HepG2 (cell line): Measurements from ENCODE around the gene FBN3. TPM values are rescaled to one million over a fixed set of nuclear protein-coding genes. Genes with fewer than 3 reads are reported as not detected.

Experiments
- ATAC-seq: fragments of 200-7000 bp; cut with Tn5 transposase; 3 replicates; pipeline ENCODE4 v1.9.1; 2020; ENCODE audit warnings: mild to moderate bottlenecking, moderate library complexity
- BruUV-seq: library from RNA; stranded (reverse); fragments of 400-500 nt; replicated peaks from 2 replicates; lab custom pipeline; 2021; lab: Mats Ljungman, UMichigan
- CTCF ChIA-PET: fragments of 300-600 bp; formaldehyde crosslinking; extraction: SDS; loops from one replicate; lab custom pipeline; 2021; ENCODE audit warnings: low total read pairs, inconsistent platforms, low intra/inter-chr PET ratio; lab: Yijun Ruan, JAX
- POLR2A ChIA-PET: fragments of 350-600 bp; sonication (Branson Sonifier 250); formaldehyde crosslinking; loops from one replicate; lab custom pipeline; 2020; ENCODE audit warnings: antibody characterized with exemption, inconsistent platforms; lab: Yijun Ruan, JAX
- DNase-seq: peaks from one replicate; pipeline ENCODE4 v3.0.0-alpha.2; 2015; ENCODE audit warnings: low spot score
- FAIRE-seq: peaks from 3 replicates; lab custom pipeline; 2011; peaks lifted over from hg19 to GRCh38; lab: Jason Lieb, UNC
- H2AFZ ChIP-seq: one replicate; pipeline ENCODE4 v1.6.1; 2011; ENCODE audit warnings: low read length, inconsistent platforms
- H3K27ac ChIP-seq: fragments of 300-600 bp; 3 replicates; pipeline ENCODE4 v1.8.0; 2011; ENCODE audit warnings: mixed run types, mild to moderate bottlenecking, mixed read lengths, low read length, inconsistent platforms; ENCODE audit not compliant: insufficient read depth; ENCODE audit errors: extremely low read length
- H3K27me3 ChIP-seq, 2 experiments: fragments of 200-600 bp in 1 of 2; 2 replicates in 1 of 2; 3 replicates in 1 of 2; pipeline versions ENCODE4 v1.6.0 to v1.8.0; 2011; ENCODE audit warnings: low read length in 2 of 2, mild to moderate bottlenecking in 2 of 2, moderate library complexity in 2 of 2, inconsistent platforms in 1 of 2; ENCODE audit not compliant: insufficient read depth in 2 of 2, control insufficient read depth in 1 of 2
- H3K36me3 ChIP-seq, 2 experiments: fragments of 200-600 bp in 1 of 2; replicated peaks in 1 of 2; 2 replicates in 1 of 2; 3 replicates in 1 of 2; pipeline versions ENCODE4 v1.5.1 to v1.8.0; 2011; ENCODE audit warnings: low read length in 2 of 2, inconsistent platforms in 1 of 2; ENCODE audit not compliant: insufficient read depth in 2 of 2, control insufficient read depth in 1 of 2
- H3K4me1 ChIP-seq: 2 replicates; pipeline ENCODE4 v1.5.1; 2012; ENCODE audit warnings: low read length, inconsistent platforms; ENCODE audit not compliant: insufficient read depth
- H3K4me2 ChIP-seq: 2 replicates; pipeline ENCODE4 v1.6.0; 2011; ENCODE audit warnings: low read depth, low read length, inconsistent platforms
- H3K4me3 ChIP-seq, 3 experiments: fragments of 200-600 bp in 1 of 3; sonication (generic), shearing (Covaris generic) in 1 of 3; replicated peaks in 1 of 3; 2 replicates each; pipeline ENCODE4 v1.5.1; 2011 to 2016; ENCODE audit warnings: low read length in 3 of 3, inconsistent platforms in 2 of 3, low read depth in 2 of 3, mild to moderate bottlenecking in 2 of 3, control low read depth in 1 of 3, mixed read lengths in 1 of 3; ENCODE audit not compliant: insufficient read depth in 1 of 3
- H3K79me2 ChIP-seq: one replicate; pipeline ENCODE4 v1.6.1; 2011; ENCODE audit warnings: low read length, inconsistent platforms; ENCODE audit not compliant: insufficient read depth
- H3K9ac ChIP-seq: 2 replicates; pipeline ENCODE4 v1.6.0; 2011; ENCODE audit warnings: mild to moderate bottlenecking, low read depth, low read length, inconsistent platforms; ENCODE audit not compliant: insufficient read depth
- H3K9me3 ChIP-seq: 2 replicates; pipeline ENCODE4 v1.5.1; 2012; ENCODE audit warnings: mild to moderate bottlenecking, low read length
- H4K20me1 ChIP-seq: 2 replicates; pipeline ENCODE4 v1.6.0; 2011; ENCODE audit warnings: inconsistent platforms, mild to moderate bottlenecking, low read length, moderate library complexity; ENCODE audit not compliant: insufficient read depth
- ARID2 ChIP-seq: sonication (generic); formaldehyde crosslinking; IDR thresholded peaks from 2 replicates; pipeline ENCODE4 v1.8.1; 2022; ENCODE audit warnings: mild to moderate bottlenecking, missing genetic modification reagents, borderline replicate concordance
- ARNTL ChIP-seq: sonication (generic); formaldehyde crosslinking; IDR thresholded peaks from 2 replicates; pipeline ENCODE4 v1.4.0; 2020; ENCODE audit warnings: mild to moderate bottlenecking, missing genetic modification reagents
- CSRNP2 ChIP-seq: sonication (generic); formaldehyde crosslinking; conservative IDR thresholded peaks from 2 replicates; pipeline ENCODE4 v1.8.0; 2022; ENCODE audit warnings: low read depth, missing genetic modification reagents
- IKZF1 ChIP-seq: fragments of 450-650 bp; IDR thresholded peaks from 2 replicates; pipeline ENCODE4 v1.7.1; 2016
- NFYC ChIP-seq: IDR thresholded peaks from 2 replicates; pipeline ENCODE4 v1.6.1; 2016; ENCODE audit warnings: missing genetic modification reagents, missing compliant biosample characterization
- NR3C1 ChIP-seq: sonication (generic); formaldehyde crosslinking; IDR thresholded peaks from 2 replicates; pipeline ENCODE4 v1.4.0; 2020; ENCODE audit warnings: missing genetic modification reagents
- NRL ChIP-seq: sonication (generic); formaldehyde crosslinking; IDR thresholded peaks from 2 replicates; pipeline ENCODE4 v1.5.0; 2020; ENCODE audit warnings: missing genetic modification reagents, mild to moderate bottlenecking, moderate library complexity, borderline replicate concordance
- PHF8 ChIP-seq: sonication (generic); formaldehyde crosslinking; IDR thresholded peaks from 2 replicates; pipeline ENCODE4 v1.5.0; 2020; ENCODE audit warnings: missing genetic modification reagents
- PTBP1 ChIP-seq: fragments of 200-400 bp; formaldehyde crosslinking; IDR thresholded peaks from 2 replicates; pipeline ENCODE4 v1.6.1; 2018; ENCODE audit warnings: low read length, low read depth; ENCODE audit not compliant: poor library complexity, severe bottlenecking
- SETDB1 ChIP-seq: sonication (generic); formaldehyde crosslinking; IDR thresholded peaks from 2 replicates; pipeline ENCODE4 v1.5.1; 2020; ENCODE audit warnings: missing genetic modification reagents, mild to moderate bottlenecking, borderline replicate concordance
- ZNF501 ChIP-seq: sonication (generic); formaldehyde crosslinking; IDR thresholded peaks from 2 replicates; pipeline ENCODE4 v1.5.1; 2020; ENCODE audit warnings: mild to moderate bottlenecking, moderate library complexity, missing genetic modification reagents
- WGBS: methylation state at CpG from one replicate; pipeline ENCODE4 v1.1.6; 2017; ENCODE audit warnings: low lambda C conversion rate; 5-methylcytosine and 5-hydroxymethylcytosine counted together
- in situ Hi-C: cut with HindIII; loops from 2 replicates; pipeline ENCODE4 v1.10.0; 2017; ENCODE audit warnings: low pct_unique_long_range_greater_than_20kb; ENCODE audit not compliant: extremely low pct_ligation_motif_present
- intact Hi-C: fragments of 100-400 bp; cut with micrococcal nuclease; formaldehyde crosslinking; loops from one replicate; pipeline ENCODE4 v1.10.0; 2022; ENCODE audit not compliant: unreplicated experiment
- polyA plus RNA-seq, 8 experiments: library from polyadenylated mRNA; depleted of rRNA in 3 of 8; stranded (reverse) in 7 of 8; unstranded in 1 of 8; fragments of >200 nt; fragmentation: Illumina TruSeq in 4 of 8; extraction: Trizol in 4 of 8; gene quantifications; 2 replicates each; pipeline versions ENCODE4 v1.2.1 to v1.2.3, GENCODE V29; 2011 to 2016; ENCODE audit warnings: low read depth in 4 of 8, missing spikeins in 1 of 8, mixed read lengths in 1 of 8; ENCODE audit not compliant: insufficient read depth in 1 of 8
- total RNA-seq, 5 experiments: library from RNA; depleted of rRNA; stranded (reverse); fragments of >200 nt; fragmentation: Illumina TruSeq; extraction: Trizol; gene quantifications; 2 replicates each; pipeline ENCODE4 v1.2.3, GENCODE V29; 2016; ENCODE audit warnings: low read depth in 1 of 5
- TF ChIP-seq, protein P1 (sequence below): sonication (generic); formaldehyde crosslinking; IDR thresholded peaks from 2 replicates; pipeline ENCODE4 v1.5.1; 2020; ENCODE audit warnings: mild to moderate bottlenecking, missing genetic modification reagents, moderate library complexity

Gene FBN3
- total and polyA plus RNA-seq, 2 of the 13 experiments (the other 11 are each of a cell fraction or from before 2014, with no cell fraction given), result 0.20 to 1.3 TPM

DNA sequence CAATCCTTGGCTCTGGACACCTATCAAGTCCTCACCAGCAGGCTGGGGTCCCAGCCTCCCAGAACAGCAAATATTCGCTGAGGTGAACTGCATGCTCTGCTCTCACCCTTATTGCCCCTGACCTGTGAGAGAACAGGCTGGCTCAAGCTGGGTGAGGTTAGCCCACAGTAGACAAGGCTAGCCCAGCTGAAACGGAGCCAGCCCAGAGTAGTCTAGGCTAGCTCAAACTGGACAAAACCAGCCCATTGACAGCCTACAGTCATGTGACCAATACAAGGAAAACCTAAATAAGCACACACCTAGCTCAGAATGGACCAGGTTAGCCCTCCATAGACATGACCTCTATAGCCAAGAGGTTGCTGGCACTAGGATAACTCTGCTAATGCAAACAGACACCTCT, 58.4 kb downstream of the FBN3 start:
- no peak overlapping the region for H3K9ac ChIP-seq
- in situ Hi-C loops (no loop called here), intact Hi-C loops (no loop called here)
- BruUV-seq, result no TSS peak
- FAIRE-seq (no peak), DNase-seq (no peak), ATAC-seq (no peak)
- ChIA-PET POLR2A (no interaction called here), CTCF (no interaction called here)
- peaks cover 32% of the 10 kb centered on the region for H3K4me1 ChIP-seq
- no peaks in the 10 kb centered on the region for H4K20me1 ChIP-seq
- H3K27me3 ChIP-seq, result no peaks in the 10 kb centered on the region
- peak overlapping the region in 1 of 3 experiments; percentile 23; a peak in 1 of 6 replicates for H3K4me3 ChIP-seq
- H2AFZ ChIP-seq, result no peak overlapping the region
- peak overlapping the region; percentile 50; the same call in 1 of the 2 replicates for H3K4me2 ChIP-seq
- no peaks in the 10 kb centered on the region for H3K79me2 ChIP-seq
- WGBS, result 60% methylated on average over 2 of the region's 2 CpGs
- H3K27ac ChIP-seq, result no peak overlapping the region
- H3K36me3 ChIP-seq, result no peaks in the 10 kb centered on the region
- no peak for TF ChIP-seq ARID2 (CRISPR knock-in tag)
- no peak for TF ChIP-seq IKZF1
- no peak for TF ChIP-seq PTBP1
- TF ChIP-seq ARNTL (CRISPR knock-in tag), result no peak
- no peak for TF ChIP-seq NR3C1 (CRISPR knock-in tag)
- 0 out of 2 replicates have a peak, but pooled peaks have one; percentile 20 for TF ChIP-seq ZNF501 (CRISPR knock-in tag)
- no peak for TF ChIP-seq PHF8 (CRISPR knock-in tag)
- TF ChIP-seq SETDB1 (CRISPR knock-in tag), result no peak
- peaks cover 9% of the 10 kb centered on the region for H3K9me3 ChIP-seq

- no peak overlapping the region for H3K27ac ChIP-seq
- 80% methylated on average over 10 of the region's 19 CpGs for WGBS
- H3K79me2 ChIP-seq, result no peaks in the 10 kb centered on the region
- no TSS peak for BruUV-seq
- in situ Hi-C loops (no loop called here), intact Hi-C loops (no loop called here)
- ChIA-PET CTCF (no interaction called here), POLR2A (no interaction called here)
- no peaks in the 10 kb centered on the region for H3K27me3 ChIP-seq
- H3K4me3 ChIP-seq, result no peak overlapping the region
- H2AFZ ChIP-seq, result no peak overlapping the region
- peaks cover 40% of the 10 kb centered on the region for H3K4me1 ChIP-seq
- FAIRE-seq (no peak), DNase-seq (no peak), ATAC-seq (no peak)
- H3K9ac ChIP-seq, result no peak overlapping the region
- no peaks in the 10 kb centered on the region; the same call in 1 of the 2 replicates for H3K9me3 ChIP-seq
- no peak overlapping the region for H3K4me2 ChIP-seq
- H4K20me1 ChIP-seq, result no peaks in the 10 kb centered on the region
- no peaks in the 10 kb centered on the region for H3K36me3 ChIP-seq
- TF ChIP-seq NFYC (CRISPR knock-in tag) (peak; percentile 51; the same call in 1 of the 2 replicates), NRL (CRISPR knock-in tag) (no peak), CSRNP2 (no peak)
- TF ChIP-seq, protein P1, sequence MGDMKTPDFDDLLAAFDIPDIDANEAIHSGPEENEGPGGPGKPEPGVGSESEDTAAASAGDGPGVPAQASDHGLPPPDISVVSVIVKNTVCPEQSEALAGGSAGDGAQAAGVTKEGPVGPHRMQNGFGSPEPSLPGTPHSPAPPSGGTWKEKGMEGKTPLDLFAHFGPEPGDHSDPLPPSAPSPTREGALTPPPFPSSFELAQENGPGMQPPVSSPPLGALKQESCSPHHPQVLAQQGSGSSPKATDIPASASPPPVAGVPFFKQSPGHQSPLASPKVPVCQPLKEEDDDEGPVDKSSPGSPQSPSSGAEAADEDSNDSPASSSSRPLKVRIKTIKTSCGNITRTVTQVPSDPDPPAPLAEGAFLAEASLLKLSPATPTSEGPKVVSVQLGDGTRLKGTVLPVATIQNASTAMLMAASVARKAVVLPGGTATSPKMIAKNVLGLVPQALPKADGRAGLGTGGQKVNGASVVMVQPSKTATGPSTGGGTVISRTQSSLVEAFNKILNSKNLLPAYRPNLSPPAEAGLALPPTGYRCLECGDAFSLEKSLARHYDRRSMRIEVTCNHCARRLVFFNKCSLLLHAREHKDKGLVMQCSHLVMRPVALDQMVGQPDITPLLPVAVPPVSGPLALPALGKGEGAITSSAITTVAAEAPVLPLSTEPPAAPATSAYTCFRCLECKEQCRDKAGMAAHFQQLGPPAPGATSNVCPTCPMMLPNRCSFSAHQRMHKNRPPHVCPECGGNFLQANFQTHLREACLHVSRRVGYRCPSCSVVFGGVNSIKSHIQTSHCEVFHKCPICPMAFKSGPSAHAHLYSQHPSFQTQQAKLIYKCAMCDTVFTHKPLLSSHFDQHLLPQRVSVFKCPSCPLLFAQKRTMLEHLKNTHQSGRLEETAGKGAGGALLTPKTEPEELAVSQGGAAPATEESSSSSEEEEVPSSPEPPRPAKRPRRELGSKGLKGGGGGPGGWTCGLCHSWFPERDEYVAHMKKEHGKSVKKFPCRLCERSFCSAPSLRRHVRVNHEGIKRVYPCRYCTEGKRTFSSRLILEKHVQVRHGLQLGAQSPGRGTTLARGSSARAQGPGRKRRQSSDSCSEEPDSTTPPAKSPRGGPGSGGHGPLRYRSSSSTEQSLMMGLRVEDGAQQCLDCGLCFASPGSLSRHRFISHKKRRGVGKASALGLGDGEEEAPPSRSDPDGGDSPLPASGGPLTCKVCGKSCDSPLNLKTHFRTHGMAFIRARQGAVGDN (CRISPR knock-in tag), result peak; percentile 18; the same call in 1 of the 2 replicates
Measured at GRCh38 chr19:8089664-8090601, 59.5 kb downstream of the FBN3 start.
